ENCODE results near the gene EML4.

The EML4 gene

GRCh38 chr2:42249887-42250286 is 80.7 kb downstream of the EML4 start:
- Histone ChIP-seq H3K4me3 (ENCODE audit: low read depth, low read length) (no peak overlapping the region), H3K36me3 (peaks cover 10% of the 10 kb centered on the region), H3K27me3 (ENCODE audit: insufficient read depth, low read depth, severe bottlenecking) (no peaks in the 10 kb centered on the region), H3K9me3 (ENCODE audit: severe bottlenecking) (no peaks in the 10 kb centered on the region), H3K27ac (no peak overlapping the region)
- no peak for TF ChIP-seq CTCF (IDR thresholded peaks at IDR 0.05; ENCODE audit: low read depth, low read length)
- no peak for DNase-seq

- Histone ChIP-seq H3K36me3 (peaks cover 8% of the 10 kb centered on the region), H3K27ac (no peak overlapping the region)
- TF ChIP-seq CTCF (IDR thresholded peaks at IDR 0.05; ENCODE audit: low read depth, low read length), result no peak
These were observed 81.8 kb downstream of the EML4 start for GRCh38 chr2:42250925-42251324.

GRCh38 chr2:42252464-42252863 is 83.3 kb downstream of the EML4 start:
- TF ChIP-seq CTCF (IDR thresholded peaks at IDR 0.05; ENCODE audit: low read depth, low read length), result no peak
- no peak for DNase-seq
- Histone ChIP-seq H3K27ac (no peak overlapping the region), H3K36me3 (no peaks in the 10 kb centered on the region; the same call in none of the 2 replicates), H3K27me3 (ENCODE audit: insufficient read depth, low read depth, severe bottlenecking) (no peaks in the 10 kb centered on the region), H3K9me3 (ENCODE audit: severe bottlenecking) (no peaks in the 10 kb centered on the region), H3K4me3 (ENCODE audit: low read depth, low read length) (no peak overlapping the region)

More at GRCh38 chr2:42250925-42251324, 81.8 kb downstream of the EML4 start:
- Histone ChIP-seq H3K27me3 (ENCODE audit: insufficient read depth, low read depth, severe bottlenecking) (no peaks in the 10 kb centered on the region), H3K9me3 (ENCODE audit: severe bottlenecking) (no peaks in the 10 kb centered on the region), H3K4me3 (ENCODE audit: low read depth, low read length) (no peak overlapping the region)
- no peak for DNase-seq

GRCh38 chr2:42254186-42254895 is 85.2 kb downstream of the EML4 start:
- TF ChIP-seq CTCF (IDR thresholded peaks at IDR 0.05; ENCODE audit: low read depth, low read length), result no peak

GRCh38 chr2:42256505-42256904 is 87.4 kb downstream of the EML4 start:
- no peaks in the 10 kb centered on the region for H3K9me3 ChIP-seq (ENCODE audit: severe bottlenecking)
- H3K27me3 ChIP-seq (ENCODE audit: insufficient read depth, low read depth, severe bottlenecking), result no peaks in the 10 kb centered on the region
- H3K27ac ChIP-seq, result no peak overlapping the region
- peaks cover 3% of the 10 kb centered on the region for H3K36me3 ChIP-seq
- TF ChIP-seq CTCF (IDR thresholded peaks at IDR 0.05; ENCODE audit: low read depth, low read length), result no peak
- DNase-seq, result no peak
- no peak overlapping the region for H3K4me3 ChIP-seq (ENCODE audit: low read depth, low read length)

More at GRCh38 chr2:42254186-42254895, 85.2 kb downstream of the EML4 start:
- no peak overlapping the region for H3K27ac ChIP-seq
- no peaks in the 10 kb centered on the region for H3K27me3 ChIP-seq (ENCODE audit: insufficient read depth, low read depth, severe bottlenecking)
- H3K36me3 ChIP-seq, result peaks cover 3% of the 10 kb centered on the region
- DNase-seq, result no peak
- no peaks in the 10 kb centered on the region for H3K9me3 ChIP-seq (ENCODE audit: severe bottlenecking)
- H3K4me3 ChIP-seq (ENCODE audit: low read depth, low read length), result no peak overlapping the region
